ENCODE measurements around the gene ZNF516.

Gene ZNF516

DNA sequence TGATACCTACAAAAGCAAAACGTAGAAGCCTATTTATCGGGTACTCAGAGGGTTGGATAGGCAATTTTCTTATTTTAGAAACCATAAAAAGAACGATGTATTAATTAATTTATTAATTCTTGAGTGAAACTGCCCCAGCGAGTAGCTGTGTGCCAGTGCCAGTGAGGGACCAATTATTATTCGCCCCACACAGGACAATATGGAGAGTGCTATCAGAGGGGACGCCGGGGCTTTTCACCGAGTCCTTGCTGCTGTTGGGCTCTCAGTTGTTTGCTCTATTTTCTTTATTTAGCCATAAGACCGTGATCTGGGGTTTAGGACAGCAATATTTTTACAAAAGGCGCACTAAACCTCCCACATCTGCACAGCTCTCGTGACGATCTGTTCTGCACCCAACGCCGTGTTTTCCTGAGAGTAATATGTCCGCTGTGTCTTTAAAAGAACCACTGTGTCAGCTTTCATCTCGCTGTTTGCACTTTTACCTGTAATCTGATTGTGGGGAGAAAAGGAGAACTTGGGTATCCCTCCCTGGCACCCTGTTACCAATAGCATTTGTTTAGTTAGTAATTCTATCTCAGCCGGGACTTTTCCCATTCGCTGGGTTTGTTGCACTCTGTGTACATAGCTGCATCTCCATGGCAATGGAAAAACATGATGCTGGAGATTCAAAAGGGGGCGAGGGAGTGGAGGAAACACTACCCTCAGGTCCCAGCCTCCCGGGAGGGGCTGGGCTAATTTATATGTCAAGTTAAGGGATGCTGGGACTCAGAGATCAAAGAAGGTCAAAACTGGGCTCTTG lies 30.1 kb upstream of the ZNF516 start:
- TF ChIP-seq, protein P1, sequence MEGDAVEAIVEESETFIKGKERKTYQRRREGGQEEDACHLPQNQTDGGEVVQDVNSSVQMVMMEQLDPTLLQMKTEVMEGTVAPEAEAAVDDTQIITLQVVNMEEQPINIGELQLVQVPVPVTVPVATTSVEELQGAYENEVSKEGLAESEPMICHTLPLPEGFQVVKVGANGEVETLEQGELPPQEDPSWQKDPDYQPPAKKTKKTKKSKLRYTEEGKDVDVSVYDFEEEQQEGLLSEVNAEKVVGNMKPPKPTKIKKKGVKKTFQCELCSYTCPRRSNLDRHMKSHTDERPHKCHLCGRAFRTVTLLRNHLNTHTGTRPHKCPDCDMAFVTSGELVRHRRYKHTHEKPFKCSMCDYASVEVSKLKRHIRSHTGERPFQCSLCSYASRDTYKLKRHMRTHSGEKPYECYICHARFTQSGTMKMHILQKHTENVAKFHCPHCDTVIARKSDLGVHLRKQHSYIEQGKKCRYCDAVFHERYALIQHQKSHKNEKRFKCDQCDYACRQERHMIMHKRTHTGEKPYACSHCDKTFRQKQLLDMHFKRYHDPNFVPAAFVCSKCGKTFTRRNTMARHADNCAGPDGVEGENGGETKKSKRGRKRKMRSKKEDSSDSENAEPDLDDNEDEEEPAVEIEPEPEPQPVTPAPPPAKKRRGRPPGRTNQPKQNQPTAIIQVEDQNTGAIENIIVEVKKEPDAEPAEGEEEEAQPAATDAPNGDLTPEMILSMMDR (IDR thresholded peaks at IDR 0.05; ENCODE audit: poor library complexity, severe bottlenecking) = no peak
- Histone ChIP-seq H3K27ac (ENCODE audit: poor library complexity, severe bottlenecking) (no peak overlapping the region), H3K36me3 (ENCODE audit: low read depth) (no peaks in the 10 kb centered on the region), H3K9me3 (ENCODE audit: severe bottlenecking) (no peaks in the 10 kb centered on the region), H3K27me3 (ENCODE audit: insufficient read depth, poor library complexity, severe bottlenecking) (no peaks in the 10 kb centered on the region), H3K4me1 (ENCODE audit: insufficient read depth, poor library complexity, severe bottlenecking) (peaks cover 4% of the 10 kb centered on the region), H3K4me3 (ENCODE audit: severe bottlenecking) (peak overlapping the region; percentile 35)
- no peak for DNase-seq (ENCODE audit: low spot score)
- ATAC-seq (ENCODE audit: low read depth) = peak; percentile 80

DNA sequence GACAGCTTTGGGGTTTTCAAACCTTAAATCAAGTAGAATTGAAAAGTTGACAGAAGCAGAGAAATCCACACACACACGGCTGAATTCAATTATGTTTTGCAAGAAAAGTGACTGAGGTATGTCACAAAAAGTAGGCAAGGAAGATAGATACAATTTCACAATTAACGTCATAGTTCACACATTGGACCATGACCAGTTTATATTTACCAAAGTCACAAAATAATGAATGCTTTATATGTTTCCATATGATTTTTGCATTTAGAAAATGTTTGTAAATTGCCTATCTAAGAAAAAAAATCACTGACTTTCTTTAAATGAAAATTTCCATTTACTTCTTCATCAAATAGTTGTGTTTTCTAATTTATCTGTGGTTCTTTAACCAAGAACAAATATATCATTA lies 29.4 kb upstream of the ZNF516 start:
- Histone ChIP-seq H3K9me3 (ENCODE audit: severe bottlenecking) (no peaks in the 10 kb centered on the region), H3K4me3 (ENCODE audit: severe bottlenecking) (peak overlapping the region; percentile 35), H3K27ac (ENCODE audit: poor library complexity, severe bottlenecking) (no peak overlapping the region), H3K36me3 (ENCODE audit: low read depth) (no peaks in the 10 kb centered on the region), H3K27me3 (ENCODE audit: insufficient read depth, poor library complexity, severe bottlenecking) (no peaks in the 10 kb centered on the region), H3K4me1 (ENCODE audit: insufficient read depth, poor library complexity, severe bottlenecking) (peaks cover 4% of the 10 kb centered on the region)
- TF ChIP-seq, protein P1 (IDR thresholded peaks at IDR 0.05; ENCODE audit: poor library complexity, severe bottlenecking) = no peak
- ATAC-seq (ENCODE audit: low read depth) (no peak), DNase-seq (ENCODE audit: low spot score) (no peak)

DNA sequence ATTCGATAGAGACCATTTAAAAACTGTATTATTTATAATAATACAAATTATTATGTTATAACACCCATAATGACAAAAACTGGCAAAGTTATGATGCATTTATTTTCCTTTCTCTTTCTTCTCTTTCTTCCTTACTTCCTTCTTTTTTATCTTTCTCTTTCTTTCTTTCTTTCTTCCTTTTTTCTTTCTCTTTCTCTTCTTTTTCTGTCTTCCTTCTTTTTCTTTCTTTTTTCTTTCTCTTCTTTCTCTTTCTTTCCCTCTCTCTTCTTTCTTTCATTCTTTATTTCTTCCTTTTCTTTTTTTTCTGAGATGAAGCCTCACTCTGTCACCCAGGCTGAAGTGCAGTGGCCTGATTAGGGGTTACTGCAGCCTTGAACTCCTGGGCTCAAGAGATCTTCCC lies 27.5 kb upstream of the ZNF516 start:
- no peak for ATAC-seq (ENCODE audit: low read depth)
- no peaks in the 10 kb centered on the region for H3K27me3 ChIP-seq (ENCODE audit: insufficient read depth, poor library complexity, severe bottlenecking)
- TF ChIP-seq, protein P1 (IDR thresholded peaks at IDR 0.05; ENCODE audit: poor library complexity, severe bottlenecking) = no peak

DNA sequence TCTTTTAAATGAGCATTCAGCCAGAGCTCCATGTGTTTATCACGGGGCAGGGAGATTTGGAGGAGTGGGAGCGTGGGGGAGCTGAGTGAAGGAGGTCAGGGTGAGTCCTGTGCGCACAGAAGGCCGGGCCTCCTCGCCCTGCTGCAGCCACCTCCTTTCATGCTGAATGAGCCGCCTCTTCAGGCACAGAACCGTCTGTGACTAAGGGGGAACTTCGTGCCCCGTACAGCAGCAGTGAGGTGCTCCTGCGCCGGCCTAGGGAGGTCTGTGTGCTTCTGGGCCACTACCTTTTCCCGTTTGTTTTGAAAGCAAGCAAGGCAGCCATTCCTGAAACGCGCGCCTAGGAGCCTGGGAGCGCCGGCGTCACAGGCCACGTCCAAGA lies 27.1 kb upstream of the ZNF516 start:
- no peak for ATAC-seq (ENCODE audit: low read depth)

More for the DNA sequence above, 27.5 kb upstream of the ZNF516 start:
- no peak for DNase-seq (ENCODE audit: low spot score)
- Histone ChIP-seq H3K4me1 (ENCODE audit: insufficient read depth, poor library complexity, severe bottlenecking) (peaks cover 4% of the 10 kb centered on the region), H3K27ac (ENCODE audit: poor library complexity, severe bottlenecking) (no peak overlapping the region), H3K9me3 (ENCODE audit: severe bottlenecking) (no peaks in the 10 kb centered on the region), H3K4me3 (ENCODE audit: severe bottlenecking) (no peak overlapping the region), H3K36me3 (ENCODE audit: low read depth) (no peaks in the 10 kb centered on the region)

More for the DNA sequence above, 27.1 kb upstream of the ZNF516 start:
- Histone ChIP-seq H3K4me3 (ENCODE audit: severe bottlenecking) (no peak overlapping the region), H3K9me3 (ENCODE audit: severe bottlenecking) (no peaks in the 10 kb centered on the region), H3K27me3 (ENCODE audit: insufficient read depth, poor library complexity, severe bottlenecking) (no peaks in the 10 kb centered on the region), H3K4me1 (ENCODE audit: insufficient read depth, poor library complexity, severe bottlenecking) (peaks cover 4% of the 10 kb centered on the region), H3K36me3 (ENCODE audit: low read depth) (no peaks in the 10 kb centered on the region), H3K27ac (ENCODE audit: poor library complexity, severe bottlenecking) (no peak overlapping the region)
- DNase-seq (ENCODE audit: low spot score) = no peak
- TF ChIP-seq, protein P1 (IDR thresholded peaks at IDR 0.05; ENCODE audit: poor library complexity, severe bottlenecking) = no peak

All from RWPE2 (cell line).